CD4-positive, alpha-beta T cell treated with Interleukin-6 at 100 ng/mL for 8 hours (primary cell): Measurements from ENCODE around the gene SASH1.
"Not testable (repeated sequence)": the region's sequence is repeated elsewhere in the genome, so short reads cannot be mapped to it uniquely, and the experiment has no call there.

Experiments used
- DNase-seq: peaks from one replicate; pipeline ENCODE4 v3.0.0-alpha.2; 2020; ENCODE audit warnings: mixed read lengths, low spot score

The SASH1 gene

DNA sequence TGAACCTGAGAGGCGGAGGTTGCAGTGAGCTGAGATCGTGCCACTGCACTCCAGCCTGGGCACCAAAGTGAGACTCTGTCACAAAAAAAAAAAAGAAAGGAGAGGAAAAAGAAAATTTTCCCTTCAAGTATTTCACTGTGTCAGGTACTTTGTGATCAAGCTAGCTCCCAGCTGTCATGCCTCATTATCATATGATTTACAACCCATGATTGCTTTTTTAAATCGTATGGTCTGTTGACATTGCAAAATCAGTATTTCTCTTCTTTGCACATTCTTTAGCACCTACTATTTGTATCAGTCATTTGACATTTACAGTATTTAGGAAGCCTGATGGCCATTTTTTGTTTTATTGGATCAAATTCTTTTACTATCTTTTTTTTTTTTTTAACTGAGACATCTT lies 22.4 kb downstream of the SASH1 start:
- no peak for DNase-seq

DNA sequence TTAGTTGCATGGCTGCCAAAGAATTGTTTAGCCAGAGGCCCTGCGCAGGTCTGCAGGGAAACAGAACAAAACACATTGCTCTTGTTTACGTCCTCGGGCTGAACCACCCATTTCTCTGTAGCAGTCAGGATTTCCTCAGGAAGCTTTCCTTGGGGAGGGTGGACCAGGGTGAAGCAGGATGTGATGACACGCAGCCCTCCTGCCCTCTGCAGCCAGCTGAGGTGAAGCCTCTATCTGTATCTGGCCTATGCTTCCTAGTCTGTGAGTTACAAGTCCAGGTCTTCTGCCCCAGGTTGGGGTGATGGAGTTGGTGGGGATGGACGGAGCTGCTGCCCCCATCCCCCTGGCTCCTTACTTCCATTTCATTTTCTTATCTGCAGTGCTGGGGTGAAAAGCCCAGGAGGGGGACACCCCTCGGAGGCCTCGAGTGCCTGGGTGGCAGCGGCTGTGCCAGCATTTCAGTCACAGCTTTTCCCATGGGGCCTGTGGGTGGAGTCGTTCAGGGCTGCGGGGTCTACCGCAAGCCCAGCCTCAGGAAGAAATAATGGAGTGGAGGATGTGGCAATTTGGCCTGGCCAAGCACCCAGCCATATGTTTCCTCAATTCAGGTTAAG lies 24.9 kb downstream of the SASH1 start:
- DNase-seq = no peak

DNA sequence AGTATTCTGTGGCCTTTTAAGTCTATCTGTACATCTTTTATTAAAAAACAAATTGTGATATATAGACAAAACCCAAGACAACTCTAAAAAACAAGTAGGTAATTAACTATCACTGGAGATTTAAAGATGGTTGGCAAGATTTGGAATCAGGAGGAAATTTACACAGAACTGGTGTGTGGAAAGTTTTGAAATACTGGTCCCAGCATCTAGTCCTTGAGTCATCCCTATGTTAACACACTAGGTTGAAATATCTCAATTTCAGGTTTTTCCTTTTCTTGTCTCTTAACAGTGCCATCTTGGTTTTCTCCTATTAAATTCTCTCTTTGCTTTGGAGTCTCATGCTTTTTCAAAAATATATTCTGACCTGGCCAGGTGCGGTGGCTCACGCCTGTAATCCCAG lies 27.5 kb downstream of the SASH1 start:
- DNase-seq = no peak

DNA sequence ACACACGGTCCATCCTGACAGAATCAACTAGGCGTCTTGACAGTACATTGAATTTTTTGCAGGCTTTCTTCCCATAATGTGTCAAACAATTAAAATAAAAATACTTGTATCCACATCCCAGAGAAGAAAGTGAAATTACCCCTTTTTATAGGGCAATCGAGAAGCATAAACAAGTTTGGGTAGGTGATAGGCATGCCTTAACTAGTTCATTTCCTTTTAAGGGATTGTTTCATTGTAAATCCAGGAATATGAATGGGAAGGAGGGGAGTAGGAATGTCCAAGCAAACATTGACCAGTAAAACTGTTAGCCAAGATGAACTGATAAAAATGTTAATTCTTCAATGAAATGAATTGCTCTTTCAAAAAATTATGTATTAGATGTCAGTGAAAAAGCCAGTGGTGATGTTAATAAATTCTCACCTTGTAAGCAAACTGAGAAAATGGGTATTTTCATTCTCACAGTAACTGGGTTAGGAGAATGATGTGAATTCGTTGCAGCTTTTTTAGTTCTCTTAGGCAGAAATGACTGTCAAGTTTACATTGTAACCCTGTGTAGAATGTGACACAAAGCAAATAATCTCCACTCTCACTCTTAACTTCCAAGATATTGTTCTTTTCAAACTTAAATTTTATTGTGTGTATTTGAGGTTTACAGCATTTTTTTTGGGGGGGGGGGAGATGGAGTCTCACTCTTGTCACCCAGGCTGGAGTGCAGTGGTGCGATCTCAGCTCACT lies 31.6 kb downstream of the SASH1 start:
- DNase-seq = no peak

DNA sequence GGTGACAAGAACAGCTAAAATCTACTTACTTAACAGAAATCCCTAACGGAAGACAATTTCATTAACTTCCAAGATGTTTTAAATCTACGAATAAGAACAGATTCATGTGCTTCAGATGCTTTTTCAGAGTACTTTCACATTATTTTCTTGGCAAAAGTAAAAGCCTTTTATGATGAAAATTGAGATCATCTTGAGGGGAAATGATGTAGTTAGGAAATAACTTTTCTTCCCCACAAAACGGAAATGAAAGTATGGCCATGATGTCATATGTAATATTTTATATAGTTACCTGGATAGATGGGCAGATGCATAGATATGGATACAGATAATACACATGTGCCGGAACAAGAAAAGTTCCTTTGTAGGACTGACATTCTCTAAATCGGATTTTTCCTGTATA lies 32.8 kb downstream of the SASH1 start:
- DNase-seq = no peak

DNA sequence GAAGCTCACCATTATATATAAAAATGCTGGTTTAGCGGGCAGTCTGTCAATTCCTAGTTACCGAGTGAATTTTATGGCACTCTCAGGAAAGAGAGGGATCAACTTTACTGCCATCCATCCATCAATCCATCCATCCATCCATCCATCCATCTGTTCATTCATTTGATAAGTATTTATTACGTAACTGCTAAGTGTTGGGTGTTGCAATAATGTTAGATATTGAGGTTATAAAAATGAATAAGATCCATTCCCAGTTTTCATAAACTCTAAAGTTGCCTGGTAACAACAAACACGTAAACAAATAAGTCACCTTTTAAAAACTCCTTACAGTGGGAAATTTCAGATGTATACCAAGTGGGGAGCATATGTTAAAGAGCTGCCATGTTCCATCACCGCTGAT lies 36.8 kb downstream of the SASH1 start:
- no peak for DNase-seq

DNA sequence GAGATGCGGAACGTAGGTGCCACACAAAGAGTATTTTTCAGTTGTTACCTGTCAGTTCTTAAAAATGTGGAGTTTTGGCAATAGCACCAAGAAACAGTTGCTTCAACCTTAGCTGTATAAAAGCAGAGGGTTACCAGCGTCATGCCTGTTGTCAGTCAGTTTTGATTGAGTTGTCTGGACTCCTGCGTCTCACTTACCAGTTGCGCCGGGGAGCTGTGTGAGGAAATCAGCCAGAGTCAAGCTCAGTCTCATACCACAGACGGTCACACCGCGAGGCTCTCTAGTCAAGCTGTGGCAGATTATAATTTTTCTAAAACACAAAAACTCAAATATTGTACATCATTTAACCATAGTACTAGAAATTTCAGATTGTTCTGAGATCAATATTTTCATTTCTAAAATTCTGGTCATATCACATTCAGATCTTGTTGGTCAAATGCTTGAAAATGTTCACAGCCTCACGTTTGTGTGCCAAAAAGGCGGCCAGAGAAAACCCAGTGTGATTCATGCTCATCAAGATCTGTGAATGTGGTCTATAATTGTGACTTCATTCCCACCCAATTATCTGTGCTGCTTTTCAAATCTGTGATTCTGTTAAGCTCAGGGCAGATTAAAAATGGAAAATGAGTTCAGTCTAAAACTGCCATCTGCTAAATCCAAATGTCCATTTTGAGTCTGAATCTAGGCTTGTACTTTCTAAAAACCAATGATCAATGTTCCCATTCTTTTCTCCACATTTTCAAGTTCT lies 37.5 kb downstream of the SASH1 start:
- no peak for DNase-seq

DNA sequence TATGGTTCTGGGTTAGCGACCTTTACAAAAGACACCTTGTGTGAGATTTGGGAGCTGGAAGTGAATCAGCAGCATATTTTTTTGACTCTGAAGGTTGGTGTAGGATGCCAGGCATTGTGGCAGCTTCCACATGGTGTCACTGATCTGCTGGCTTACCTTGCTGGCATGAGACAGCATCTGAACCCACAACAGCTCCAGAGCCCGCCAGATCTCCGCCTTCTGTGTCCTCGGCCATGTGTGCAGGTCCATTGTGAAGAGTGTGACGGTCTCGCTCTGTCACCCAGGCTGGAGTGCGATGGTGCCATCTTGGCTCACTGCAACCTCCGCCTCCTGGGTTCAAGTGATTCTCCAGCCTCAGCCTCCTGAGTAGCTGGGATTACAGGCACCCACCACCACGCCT lies 39.4 kb downstream of the SASH1 start:
- DNase-seq = not testable (repeated sequence)

DNA sequence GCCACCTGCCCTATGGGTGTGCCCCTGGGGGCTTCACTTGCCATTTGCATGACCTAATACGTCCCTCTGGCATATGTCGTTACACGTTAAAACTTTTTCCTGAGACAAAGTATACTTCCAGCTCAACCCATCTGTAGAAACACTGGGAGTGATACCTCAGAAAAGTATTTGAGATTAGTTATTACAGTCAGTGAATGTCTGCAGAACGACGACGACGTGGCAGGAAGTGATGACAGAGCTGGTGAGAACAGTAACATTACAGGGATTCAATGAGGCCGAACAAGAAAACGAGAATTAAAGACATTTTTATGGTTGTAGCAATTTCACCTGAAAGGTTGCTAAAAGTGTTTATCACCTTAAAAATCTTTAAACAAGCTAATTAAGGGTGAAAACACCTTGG lies 40.2 kb downstream of the SASH1 start:
- DNase-seq = no peak

DNA sequence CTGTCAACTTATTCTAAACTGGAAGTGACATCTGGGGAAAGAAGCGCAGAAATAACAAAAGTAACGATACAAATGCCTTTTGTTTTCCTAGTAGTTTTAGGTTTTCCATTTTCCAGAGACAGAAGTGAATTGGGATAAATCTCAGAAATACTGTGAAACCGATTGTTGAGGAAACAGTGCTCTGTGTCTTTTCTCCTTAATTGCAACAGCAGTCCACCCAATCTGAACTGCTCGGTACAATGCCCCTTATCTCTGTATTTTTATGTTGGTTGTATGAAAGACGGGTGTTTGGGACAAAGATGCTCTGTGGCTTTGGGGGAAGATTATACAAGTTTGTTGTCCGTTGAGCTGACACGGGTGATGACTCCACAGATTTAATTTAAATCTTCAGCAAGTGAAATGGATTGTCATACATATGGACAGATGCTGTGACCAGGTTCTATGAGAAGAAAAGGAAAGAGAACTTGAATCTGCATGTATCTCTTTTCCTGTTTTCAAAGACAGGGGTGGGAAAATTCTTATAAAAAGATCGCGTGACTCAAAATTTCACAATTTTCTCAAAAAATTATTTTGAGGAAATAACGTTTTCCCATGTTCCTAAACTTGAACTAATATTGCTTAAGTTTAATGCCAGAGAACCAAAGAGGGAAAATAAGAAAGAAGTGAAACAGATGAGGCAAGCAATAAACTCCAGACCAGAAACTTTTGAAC lies 41.2 kb downstream of the SASH1 start:
- no peak for DNase-seq

DNA sequence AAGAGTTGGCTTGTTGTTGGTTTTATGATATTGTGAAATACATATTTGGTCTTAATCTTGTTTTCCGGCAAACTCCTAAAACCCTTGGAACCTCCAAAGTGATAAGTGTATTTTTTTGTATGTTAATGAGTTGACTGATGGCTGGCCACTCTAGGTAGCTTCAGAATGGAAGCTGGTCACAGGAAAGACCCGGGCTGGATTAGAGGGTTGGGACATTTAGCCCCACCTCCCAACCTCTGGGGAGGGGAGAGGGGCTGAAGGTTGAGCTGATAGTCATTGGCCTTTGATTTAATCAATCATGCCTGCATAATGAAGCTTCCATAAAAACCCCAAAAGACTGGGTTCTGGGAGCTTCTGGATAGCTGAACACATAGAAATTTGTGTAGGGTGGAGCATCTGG lies 42.7 kb downstream of the SASH1 start:
- DNase-seq = no peak

DNA sequence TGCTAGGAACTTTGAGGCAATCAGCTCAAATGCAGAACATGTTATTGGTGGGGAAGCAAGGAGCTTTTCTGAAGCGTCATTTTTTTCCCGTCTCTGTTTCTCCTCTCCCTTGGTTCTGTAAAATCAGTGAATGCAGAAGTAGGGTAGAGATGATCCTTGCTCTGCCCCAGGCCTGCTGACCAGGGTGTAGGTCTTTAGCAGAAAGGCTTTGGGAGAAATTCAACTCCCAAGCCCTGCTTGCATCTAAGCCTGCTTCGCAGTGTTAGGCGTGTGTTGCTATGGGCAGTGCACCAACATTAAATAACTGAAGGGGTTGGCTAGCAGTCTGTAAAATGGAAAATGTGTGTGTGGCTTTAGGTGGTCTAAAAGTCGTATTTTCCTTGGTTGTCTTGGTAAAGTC lies 45.9 kb downstream of the SASH1 start:
- DNase-seq = no peak

DNA sequence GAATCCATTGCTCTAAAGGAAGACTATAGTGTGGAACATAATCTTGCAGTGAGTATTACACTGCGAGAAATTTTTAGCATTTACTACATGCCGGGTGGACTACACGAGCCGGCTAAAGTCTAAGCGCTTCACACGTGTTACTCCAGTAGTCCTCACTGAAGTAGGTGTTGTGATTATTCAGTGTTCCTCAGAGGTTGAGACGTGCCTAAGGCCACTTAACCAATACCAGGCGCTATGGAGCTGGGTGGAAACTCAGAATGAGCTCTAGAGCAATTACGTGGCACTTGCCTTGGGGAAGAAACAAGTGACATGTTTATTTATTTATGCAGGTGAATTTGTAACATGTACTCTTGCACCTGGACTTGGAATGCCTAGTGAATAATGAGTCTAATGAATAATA lies 46.4 kb downstream of the SASH1 start:
- no peak for DNase-seq

DNA sequence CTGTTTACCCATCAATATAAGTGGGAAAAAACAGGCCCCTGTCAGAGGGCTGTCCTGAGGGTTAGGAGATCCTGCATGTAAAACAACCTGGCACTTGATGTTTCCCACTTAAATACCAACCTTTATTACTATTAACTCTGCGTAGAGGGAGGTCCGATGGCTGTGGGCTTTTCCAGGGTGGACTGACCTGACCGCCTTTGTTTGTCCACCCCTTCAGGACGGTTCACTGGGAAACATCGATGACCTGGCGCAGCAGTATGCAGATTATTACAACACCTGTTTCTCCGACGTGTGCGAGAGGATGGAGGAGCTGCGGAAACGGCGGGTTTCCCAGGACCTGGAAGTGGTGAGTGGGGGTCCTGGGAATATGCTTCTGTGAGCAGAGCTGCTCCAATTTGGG lies 47.3 kb downstream of the SASH1 start:
- no peak for DNase-seq

DNA sequence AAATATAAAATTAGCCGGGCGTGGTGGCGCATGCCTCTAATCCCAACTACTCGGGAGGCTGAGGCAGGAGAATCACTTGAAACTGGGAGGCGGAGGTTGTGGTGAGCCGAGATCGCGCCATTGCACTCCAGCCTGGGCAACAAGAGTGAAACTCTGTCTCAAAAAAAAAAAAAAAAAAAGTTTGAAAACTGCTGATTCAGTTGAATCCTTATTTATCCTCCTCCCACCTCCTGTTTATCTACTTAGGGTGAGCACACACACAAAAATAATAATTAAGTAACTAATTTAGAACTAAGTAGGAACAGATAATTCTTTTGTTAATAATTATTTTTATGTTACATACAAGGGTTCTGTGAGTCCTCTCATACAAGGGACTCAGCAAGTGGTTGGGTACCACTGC lies 49.5 kb downstream of the SASH1 start:
- DNase-seq = not testable (repeated sequence)

DNA sequence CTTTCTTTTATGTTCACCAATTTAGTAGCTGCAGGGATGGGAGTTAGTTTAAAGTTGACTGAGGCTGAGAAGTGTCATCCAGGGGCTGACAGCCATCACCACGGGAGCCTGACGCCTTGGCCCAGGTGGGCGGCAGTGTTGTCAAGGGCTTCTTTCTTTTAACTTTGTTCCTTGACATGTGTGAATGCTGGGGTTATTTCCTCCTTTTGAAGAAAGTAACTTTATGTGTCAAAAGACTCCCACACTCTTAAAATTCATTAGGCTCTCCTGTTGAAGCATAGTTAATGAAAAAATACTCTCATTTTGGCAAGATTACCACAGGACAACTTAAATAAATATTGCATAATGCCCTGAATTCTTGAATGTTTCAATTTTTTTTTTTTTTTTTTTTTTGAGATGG lies 50.0 kb downstream of the SASH1 start:
- no peak for DNase-seq

DNA sequence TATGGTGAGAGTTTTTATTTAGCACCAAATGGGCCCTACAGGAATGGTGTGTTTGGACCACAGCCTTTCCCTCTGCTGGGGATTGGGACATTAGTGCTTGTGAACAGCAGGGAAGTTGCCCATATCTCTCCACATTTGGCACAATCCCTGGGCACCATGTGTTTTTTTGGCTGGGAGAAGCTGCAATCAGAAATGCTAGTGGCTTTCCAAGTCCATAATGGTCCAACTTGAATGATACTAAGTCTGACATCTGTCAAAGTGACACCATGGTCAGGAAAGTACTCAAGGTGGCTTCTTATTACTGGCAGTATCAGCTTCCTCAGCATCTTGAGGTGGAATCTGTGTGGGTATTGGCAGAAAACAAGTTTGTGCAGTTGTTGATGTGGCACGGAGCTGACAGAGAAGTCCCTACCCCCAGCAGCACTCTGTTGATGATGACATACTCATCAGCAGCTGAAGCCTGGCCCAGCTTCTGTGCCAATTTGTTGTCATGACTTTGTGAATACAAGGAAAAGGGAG lies 53.0 kb downstream of the SASH1 start:
- no peak for DNase-seq

DNA sequence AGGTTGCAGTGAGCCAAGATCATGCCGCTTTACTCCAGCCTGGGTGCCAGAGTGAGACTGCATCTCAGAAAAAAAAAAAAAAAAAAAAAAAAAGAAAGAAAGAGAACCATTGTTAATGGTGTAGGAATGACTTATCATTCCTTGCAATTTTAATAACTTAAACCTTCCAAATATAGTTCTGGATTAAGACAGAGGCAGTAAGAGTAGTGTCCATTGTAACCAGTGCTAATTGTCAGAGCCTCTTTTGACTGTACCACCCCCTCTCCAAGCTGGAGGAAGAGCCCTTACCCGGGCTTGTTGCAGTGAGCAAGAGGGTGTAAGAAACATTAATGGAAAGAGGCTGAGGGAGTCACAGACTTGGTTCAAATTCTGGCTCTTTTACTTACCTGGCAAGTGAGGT lies 53.8 kb downstream of the SASH1 start:
- no peak for DNase-seq

DNA sequence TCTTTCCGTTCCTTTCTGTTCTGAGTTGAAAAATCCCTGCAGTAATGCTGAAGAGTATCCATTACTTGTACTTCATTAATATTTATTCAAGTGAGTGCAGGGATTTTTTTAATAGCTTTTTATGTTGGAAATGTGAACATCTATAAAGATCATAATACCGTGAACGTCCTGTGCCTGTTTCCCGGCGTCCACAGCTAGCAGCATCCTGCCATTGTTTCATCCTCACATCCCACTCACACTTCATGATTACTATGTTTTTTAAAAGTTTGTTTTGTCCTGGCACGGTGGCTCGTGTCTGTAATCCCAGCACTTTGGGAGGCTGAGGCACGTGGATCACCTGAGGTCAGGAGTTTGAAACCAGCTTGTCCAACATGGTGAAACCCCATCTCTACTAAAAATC lies 54.3 kb downstream of the SASH1 start:
- no peak for DNase-seq

DNA sequence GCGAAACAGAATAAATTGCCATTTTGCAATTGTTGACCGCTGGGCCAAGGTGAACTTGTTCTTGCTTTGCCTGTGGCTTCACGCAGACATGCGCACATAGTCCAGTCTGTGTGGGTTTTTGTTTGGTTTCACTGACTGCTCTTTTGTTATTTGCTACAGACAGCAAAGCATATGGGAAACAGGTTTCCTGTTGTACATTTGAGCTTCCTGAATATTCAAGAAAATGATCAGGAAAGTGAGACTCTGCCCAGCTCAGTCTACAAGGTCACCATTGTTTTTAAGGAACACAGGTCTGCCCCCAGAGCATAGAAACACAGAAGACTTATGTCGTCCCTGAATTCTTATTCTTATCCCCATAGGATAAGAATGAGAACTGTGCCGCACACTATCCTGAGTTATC lies 55.6 kb downstream of the SASH1 start:
- DNase-seq = no peak

DNA sequence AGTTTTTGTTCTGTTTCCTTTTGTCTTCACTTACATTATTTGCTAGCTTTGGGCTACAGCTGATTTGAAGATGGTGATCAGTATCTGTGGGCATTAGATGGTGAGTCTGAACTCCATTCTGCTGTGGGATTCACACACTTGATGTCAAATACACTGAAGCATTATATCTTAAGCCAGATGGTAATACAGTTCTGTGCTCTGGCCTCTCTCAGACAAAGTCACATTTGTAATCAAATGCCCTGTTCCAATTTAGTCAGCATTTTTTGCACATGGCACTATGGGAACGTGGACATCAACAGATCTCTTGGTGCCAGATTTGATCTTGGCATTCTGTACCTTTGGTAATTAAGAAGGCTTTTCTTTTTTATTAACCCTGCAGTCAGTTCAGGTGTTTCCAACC lies 56.0 kb downstream of the SASH1 start:
- DNase-seq = no peak

DNA sequence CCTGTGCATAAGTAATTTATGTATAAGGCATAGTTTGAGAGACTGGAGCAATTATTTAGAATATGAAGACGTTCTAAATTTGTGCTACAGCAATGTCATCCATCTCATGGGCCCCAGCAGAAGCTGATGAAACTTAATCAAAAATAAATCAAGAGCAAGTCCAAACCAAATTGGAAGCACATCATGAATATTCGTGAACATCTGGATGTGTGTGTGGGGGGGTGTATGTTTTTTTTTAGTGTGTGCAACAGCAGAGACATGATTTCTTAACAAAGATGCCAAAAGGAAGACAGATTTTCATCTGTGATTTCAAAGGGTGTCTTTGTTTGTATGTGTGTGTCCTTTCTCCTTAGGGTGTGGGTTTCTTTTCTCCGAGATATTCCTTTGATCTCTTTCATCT lies 58.9 kb downstream of the SASH1 start:
- no peak for DNase-seq
